GM19025 (cell line): Measurements from ENCODE around the gene CCDC159.
"Not testable (repeated sequence)": the region's sequence is repeated elsewhere in the genome, so short reads cannot be mapped to it uniquely, and the experiment has no call there.

Experiments used
- ATAC-seq: cut with Tn5 transposase; IDR thresholded peaks from one replicate; pipeline ENCODE4 v1.9.1; 2021; ENCODE audit warnings: mild to moderate bottlenecking, low read depth, moderate library complexity; ENCODE audit not compliant: unreplicated experiment

Gene CCDC159

GRCh38 chr19:11364935-11365334 lies 18.6 kb downstream of the CCDC159 start:
- ATAC-seq: no peak

DNA sequence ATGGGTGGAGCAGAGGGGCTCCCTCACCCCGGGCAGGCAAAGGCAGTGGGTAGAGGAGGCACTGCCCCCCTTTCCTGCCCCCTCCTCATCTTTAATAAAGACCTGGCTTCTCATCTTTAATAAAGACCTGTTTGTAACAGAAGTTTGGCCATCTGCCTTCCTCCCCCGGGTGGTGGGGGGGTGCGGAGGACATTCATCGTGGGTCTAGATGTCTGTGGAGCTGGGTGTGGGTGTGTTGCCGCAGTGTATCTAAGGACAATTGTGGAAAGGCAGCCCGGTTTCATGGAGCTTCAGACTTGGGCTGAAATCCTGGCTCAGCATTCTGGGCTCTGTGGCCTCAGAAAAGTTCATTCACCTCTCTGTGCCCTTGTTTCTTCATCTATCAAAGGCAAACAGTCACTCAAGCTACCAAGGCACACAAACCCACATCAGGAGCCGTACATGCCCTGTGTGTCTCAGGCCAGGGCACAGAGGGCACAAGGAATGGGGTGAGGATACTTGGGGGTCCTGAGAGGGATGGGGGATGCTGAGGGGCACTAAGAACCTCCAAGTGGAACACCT lies 19.3 kb downstream of the CCDC159 start:
- ATAC-seq: no peak

DNA sequence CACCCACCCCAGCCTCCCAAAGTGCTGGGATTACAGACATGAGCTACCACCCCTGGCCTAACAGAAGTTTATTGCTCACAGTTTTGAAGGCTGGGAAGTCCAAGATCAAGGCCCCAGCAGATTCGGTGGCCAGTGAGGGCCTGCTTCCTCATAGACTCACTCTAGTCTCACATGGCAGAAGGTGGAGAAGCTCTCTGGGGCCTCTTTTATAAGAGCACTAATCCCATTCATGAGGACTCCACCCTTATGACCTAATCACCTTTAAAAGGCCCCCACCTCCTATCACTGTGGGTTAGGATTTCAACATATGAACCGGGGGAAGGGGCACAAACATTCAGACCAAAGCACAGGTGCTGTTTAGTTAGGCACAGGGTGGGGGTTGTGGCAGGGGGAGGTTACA lies 21.2 kb downstream of the CCDC159 start:
- no peak for ATAC-seq

- no peak for ATAC-seq
Observed at GRCh38 chr19:11370744-11371143, 24.4 kb downstream of the CCDC159 start.

DNA sequence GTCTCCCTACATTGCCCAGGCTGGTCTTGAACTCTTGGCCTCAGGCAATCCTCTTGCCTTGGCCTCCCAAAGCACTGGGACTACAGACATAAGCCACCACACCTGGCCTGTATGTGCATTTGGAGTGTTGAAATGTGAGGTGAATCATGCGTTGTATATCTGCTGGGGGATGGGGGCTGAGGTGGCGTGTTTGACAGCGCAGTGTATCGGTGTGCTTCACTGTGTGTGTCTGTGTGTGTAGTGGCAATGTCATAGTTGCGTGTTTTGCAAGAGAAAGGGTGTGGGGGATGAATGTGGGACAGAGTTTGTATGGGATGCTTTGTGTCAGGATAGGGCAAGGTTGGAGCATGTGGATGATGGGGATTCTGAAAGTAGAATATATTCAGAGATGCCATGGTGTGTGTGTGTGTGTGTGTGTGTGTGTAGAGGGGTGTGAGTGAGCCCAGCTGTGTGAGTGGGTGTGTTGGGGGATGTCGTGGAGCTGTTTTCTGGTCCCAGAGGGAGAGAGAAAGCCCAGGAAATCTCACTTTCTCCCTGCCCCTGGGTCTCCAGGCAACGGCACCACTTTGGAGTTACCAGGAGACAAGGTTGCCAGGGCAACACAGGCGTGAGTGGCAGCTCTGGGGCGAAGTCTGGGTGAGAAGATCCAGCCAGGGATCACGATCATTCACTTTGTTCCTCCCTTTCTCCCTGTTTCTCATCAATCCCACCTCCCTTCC lies 27.0 kb downstream of the CCDC159 start:
- no peak for ATAC-seq

- no peak for ATAC-seq
Observed at GRCh38 chr19:11373885-11374432, 27.6 kb downstream of the CCDC159 start.

DNA sequence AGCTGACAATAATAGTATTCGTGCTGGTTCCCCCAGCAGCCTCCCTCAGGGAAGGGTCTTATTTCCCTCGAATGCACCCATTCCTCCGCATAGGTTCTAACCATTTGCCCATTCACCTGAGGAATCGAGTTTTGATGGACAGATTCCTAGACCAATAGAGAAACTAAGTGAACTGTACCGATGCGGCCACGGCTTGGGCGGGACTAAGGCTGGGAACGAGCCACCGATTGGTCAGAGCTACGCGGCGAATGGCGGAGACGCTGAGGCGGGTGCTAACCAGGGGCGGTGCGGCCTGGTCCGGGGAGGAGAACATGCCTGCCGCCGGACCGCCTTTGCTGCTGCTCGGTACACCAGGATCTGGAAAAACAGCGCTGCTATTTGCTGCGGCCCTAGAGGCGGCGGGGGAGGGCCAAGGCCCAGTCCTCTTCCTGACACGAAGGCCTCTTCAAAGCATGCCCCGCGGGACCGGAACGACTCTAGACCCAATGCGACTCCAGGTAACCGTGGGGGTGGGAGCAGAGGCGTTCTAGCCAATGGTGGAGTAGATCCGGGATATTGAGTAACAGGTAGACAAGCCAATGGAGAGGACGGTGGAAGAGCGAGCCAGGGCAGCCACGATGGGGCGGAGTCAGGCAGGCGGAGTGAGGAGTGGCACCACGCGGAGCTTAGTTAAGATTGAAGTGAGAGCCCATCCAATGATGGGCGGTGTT lies 28.3 kb downstream of the CCDC159 start, which contains the start of gene SWSAP1:
Gene SWSAP1, plus strand, starts transcription at position 234 of the 710 bp plus-strand sequence. Its CDS starts 15 bp downstream, at position 249.
- ATAC-seq: peak; percentile 91

DNA sequence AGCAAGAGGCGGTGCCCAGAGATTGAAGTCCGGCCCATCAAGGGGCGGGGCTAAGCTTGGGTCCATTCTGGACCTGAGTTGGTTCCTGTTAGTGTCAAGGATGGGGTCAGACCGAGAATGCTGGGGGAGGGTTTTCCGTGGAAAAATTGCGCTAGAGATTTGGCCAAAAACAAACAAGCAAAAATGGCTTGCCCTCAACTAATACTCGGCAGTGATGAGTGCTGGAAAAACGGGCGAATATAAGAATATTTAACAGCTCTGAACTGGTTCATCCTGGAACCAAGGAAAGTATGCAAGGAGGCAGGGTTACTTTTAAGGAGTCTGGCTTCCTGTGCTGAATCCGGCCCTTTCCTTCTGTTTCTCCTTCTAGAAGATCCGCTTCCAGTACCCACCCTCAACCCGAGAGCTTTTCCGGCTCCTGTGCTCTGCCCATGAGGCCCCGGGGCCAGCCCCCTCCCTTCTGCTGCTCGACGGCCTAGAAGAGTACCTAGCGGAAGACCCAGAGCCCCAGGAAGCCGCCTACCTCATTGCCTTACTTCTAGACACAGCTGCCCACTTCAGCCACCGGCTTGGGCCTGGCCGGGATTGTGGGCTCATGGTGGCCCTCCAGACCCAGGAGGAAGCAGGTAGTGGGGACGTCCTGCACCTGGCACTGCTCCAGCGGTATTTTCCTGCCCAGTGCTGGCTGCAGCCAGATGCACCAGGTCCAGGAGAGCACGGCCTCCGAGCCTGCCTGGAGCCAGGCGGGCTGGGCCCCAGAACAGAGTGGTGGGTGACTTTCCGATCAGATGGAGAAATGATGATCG lies 29.0 kb downstream of the CCDC159 start:
- no peak for ATAC-seq

GRCh38 chr19:11377237-11377636 lies 30.9 kb downstream of the CCDC159 start:
- ATAC-seq: no peak

DNA sequence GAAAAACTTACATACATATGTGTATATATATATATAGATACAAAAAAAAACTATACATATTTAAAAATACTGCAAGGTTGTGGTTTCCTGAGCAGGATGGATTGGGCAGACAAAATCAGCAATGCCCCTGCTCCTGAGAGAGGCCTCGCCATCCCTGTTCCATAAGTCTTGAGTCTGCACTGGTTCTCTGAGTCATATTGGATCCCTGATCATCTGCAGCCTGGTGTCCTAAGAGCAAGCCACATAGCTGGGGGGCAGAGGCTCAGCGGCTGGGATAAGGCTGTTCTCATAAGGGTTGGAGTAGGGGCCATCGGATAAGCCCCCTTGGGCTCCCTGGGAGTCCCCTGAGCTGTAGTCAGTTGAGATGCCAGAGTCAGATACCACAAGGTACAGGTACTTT lies 31.4 kb downstream of the CCDC159 start:
- ATAC-seq: no peak

DNA sequence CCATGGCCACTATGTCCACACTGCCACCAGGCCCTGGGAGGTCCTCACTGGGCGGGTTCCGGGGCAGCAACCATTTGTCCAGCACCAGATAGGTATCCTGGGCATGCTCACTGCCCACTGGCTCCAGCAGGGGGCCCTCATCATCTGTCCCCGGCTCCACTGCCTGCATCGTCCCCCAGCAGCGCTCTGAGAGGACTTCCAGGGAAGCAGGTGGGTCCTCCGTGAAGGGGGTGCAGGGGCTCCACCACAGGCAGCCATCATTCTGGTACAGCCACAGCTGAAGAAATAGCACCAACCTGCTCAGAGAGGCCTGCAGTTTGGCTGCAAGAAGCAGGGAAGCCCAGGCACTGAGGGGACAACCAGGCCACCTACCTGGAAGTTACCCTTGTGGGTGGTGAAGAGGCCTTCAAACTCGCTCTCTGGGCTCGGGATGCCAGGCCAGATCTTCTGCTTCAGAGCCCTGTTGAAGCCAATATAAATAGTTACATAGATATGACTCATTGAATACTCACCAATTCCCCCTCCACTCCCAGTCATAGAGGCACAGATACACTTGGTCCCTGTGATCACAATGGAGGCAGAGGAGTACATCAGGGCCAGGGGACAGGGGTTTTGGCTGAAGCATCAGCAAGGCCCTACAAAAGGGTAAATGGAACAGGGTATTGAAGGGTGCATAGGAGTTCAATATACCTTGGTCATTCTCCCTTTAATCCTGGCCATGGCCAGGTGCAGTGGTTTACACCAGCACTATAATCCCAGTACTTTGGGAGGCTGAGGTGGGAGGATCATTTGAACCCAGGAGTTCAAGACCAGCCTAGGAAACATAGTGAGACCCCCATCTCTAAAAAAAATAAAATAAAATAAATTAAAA lies 32.2 kb downstream of the CCDC159 start:
- ATAC-seq: no peak

- not testable (repeated sequence) for ATAC-seq
Observed at GRCh38 chr19:11379269-11379845, 33.0 kb downstream of the CCDC159 start.

DNA sequence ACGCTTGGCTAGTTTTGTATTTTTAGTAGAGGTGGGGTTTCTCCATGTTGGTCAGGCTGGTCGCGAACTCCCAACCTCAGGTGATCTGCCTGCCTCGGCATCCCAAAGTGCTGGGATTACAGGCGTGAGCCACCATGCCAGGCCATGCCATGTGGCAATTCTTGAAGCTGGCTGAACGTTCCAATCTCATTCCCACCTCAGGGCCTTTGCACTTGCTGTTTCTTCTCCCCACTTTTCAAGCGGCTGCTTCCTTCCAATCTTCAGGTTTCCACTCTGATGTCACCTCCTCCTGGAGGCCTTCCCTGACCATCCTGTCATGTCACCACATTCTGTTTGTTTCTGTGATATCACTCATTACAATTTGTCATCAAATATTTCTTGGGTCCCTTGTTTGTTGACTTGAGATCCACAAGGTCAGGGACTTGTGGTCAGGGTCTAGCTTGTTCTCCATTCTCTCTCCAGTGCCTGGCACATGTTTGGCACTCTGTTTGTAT lies 33.6 kb downstream of the CCDC159 start:
- ATAC-seq: no peak

DNA sequence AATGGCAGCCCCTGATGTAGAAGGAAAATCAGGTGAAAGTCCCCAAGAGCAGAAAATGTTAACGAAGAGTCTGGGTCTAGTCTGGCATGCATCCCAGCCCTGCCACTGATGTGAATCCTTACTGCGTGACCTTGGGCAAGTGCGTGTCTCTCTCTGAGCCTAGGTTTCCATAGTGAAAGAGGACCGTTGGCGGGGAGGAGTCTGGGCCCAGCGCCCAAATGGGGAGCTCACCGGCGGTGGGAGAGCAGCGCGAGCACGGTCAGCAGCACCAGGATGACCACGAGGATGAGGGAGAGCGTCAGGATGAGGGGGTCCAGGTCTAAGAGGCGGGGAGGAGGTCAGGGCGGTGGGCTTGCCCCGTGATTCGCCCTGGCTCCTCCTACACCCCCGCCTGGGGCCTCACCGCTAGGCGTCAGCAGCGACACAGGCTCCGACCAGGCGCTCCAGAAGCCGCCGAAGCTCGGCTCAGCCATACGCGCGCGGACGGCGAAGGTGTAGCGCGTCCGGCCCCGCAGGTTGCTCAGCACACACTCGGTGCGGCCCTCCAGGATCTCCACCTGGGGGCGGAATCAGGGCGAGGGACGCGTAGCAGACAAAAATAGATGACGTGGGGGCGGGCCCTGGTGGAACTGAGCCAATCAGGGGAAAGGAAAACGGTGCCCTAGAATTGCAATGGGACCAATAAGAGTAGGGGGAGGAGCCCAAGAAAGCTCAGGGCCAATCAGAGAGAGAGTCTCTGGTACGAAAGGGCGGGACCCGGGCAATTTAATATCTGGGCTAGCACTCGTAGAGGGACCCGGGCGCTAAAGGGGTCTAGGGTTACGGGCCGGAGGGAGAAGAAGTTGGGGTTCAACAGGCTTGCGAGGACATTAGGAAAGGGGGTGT lies 34.6 kb downstream of the CCDC159 start:
- peak; percentile 73 for ATAC-seq

DNA sequence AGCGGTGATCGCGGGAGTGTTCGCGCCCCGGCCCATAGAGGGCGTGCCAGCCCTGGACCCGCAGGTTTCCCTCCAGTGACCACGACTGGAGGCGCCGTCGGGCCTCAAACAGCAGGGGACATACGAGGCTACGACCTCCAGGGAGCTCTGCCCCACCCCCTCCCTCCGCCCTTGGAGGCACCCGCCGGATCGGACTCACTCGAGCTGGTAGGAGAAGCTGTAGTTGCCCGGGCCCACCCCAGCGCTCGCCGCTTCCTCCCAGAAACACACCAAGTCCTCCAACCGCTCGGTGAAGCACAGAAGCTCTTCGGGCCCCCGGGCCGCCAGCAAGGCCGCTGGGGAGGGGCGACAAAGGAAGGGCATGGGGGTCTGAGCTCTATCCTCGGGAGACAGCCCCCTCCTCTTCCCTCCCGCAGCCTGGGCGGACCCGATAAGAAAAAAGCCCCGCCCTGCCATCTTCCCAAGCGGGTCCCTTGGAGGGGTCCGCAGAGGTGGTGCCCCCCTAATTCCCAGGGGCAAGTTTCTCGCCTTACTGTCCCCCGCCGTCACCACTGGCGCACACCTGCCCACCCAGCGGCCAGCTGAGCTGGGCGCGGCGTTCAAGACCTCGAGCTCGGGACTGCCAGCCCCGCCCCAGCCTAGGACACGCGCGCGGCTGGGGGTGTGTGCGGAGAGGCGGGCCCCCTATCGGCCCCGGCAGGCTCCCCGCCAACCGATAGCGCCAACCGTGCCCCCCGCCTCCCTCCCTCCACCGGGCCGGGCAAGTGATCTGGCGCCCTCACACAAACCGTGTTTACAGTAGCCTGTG lies 36.8 kb downstream of the CCDC159 start:
- ATAC-seq: no peak

DNA sequence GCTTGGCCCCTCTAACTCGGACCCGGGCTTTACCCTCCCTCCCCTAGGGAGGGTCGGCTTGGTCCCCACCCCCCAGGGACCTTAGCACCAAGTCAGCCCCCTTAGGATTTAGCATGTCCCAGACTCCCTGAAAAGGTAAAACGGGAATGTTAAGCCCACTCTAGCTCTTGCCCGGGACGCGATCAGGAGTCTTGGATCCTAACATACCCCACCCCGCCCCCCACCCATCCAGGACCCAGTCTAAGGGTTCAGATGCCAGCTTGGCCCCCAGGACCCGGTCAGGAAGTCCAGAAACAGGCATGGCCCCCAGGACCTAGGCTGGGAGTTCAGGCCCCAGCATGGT lies 37.4 kb downstream of the CCDC159 start:
- no peak for ATAC-seq

DNA sequence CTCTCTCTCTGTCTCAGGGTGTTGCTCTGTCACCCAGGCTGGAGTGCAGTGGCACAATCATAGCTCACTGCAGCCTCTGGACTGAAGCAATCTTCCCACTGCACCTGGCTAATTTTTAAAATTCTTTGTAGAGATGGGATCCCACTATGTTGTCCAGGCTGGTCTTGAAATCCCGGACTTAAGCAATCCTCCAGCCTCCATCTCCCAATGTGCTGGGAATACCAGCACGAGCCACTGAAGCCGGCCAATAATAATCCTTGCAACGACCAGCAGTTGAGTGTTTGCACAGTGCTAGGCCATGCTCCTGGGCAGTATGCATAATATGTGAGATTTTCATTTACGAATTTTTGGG lies 38.4 kb downstream of the CCDC159 start:
- ATAC-seq: no peak
